Esophagus muscularis mucosa (tissue), 4 donors: ENCODE results near the gene EXOC6B. TPM values are rescaled to one million over a fixed set of nuclear protein-coding genes. Genes with fewer than 3 reads are reported as not detected.

ENCODE experiments used
- DNase-seq: peaks from one replicate; pipeline ENCODE4 v3.0.0-alpha.2; 2017; ENCODE audit errors: extremely low spot score
- H3K27ac ChIP-seq, 4 donors: fragments of 200-600 bp; sonication (generic); replicated peaks in 1 of 4; 1 replicate in 3 of 4; 2 replicates in 1 of 4; pipeline ENCODE4 v1.5.1; 2016 to 2019; ENCODE audit warnings: mild to moderate bottlenecking in 1 of 4
- H3K27me3 ChIP-seq, 4 donors: fragments of 200-600 bp; sonication (generic); one replicate each; pipeline versions ENCODE4 v1.5.1 to v1.6.0; 2016 to 2019
- H3K36me3 ChIP-seq, 4 donors: fragments of 200-600 bp; sonication (generic); one replicate each; pipeline ENCODE4 v1.5.1; 2016 to 2019
- H3K4me1 ChIP-seq, 4 donors: fragments of 200-600 bp; sonication (generic); one replicate each; pipeline ENCODE4 v1.5.1; 2016 to 2019
- H3K4me3 ChIP-seq, 4 donors: fragments of 200-600 bp; sonication (generic); 1 replicate in 2 of 4; 2 replicates in 2 of 4; pipeline ENCODE4 v1.5.1; 2016 to 2019; ENCODE audit warnings: mild to moderate bottlenecking in 4 of 4, moderate library complexity in 1 of 4
- H3K9me3 ChIP-seq, 4 donors: fragments of 200-600 bp; sonication (generic); 1 replicate in 3 of 4; 2 replicates in 1 of 4; pipeline ENCODE4 v1.5.1; 2016 to 2019
- EP300 ChIP-seq: sonication (generic); formaldehyde crosslinking; IDR thresholded peaks from one replicate; pipeline ENCODE4 v1.6.1; 2017; ENCODE audit warnings: antibody characterized with exemption
- POLR2A ChIP-seq: fragments of 450-650 bp; IDR thresholded peaks from one replicate; pipeline ENCODE4 v1.6.1; 2017; ENCODE audit warnings: antibody characterized with exemption, moderate library complexity, mild to moderate bottlenecking, low read depth
- POLR2AphosphoS5 ChIP-seq, 2 donors: sonication (generic); formaldehyde crosslinking; IDR thresholded peaks; one replicate each; pipeline ENCODE4 v1.6.1; 2017; ENCODE audit warnings: antibody characterized with exemption in 2 of 2
- WGBS: methylation state at CpG from one replicate; pipeline ENCODE4 v1.1.5; 2018; 5-methylcytosine and 5-hydroxymethylcytosine counted together
- intact Hi-C: fragments of 100-400 bp; cut with DNase I; formaldehyde crosslinking; loops from one replicate; pipeline ENCODE4 v1.15.1; 2023
- total RNA-seq, 4 donors: library from RNA; depleted of rRNA; stranded (reverse); fragments of >200 nt; gene quantifications; one replicate each; pipeline versions ENCODE4 v1.1.0 to v1.2.1, GENCODE V29; 2016
- TF ChIP-seq, protein P1 (sequence below), 3 experiments: fragments of 200-600 bp in 2 of 3; fragments of 450-650 bp in 1 of 3; sonication (generic) in 2 of 3; IDR thresholded peaks; one replicate each; pipeline ENCODE4 v1.5.1; 2017 to 2019; ENCODE audit warnings: antibody characterized with exemption in 3 of 3, mild to moderate bottlenecking in 2 of 3, moderate library complexity in 1 of 3

The EXOC6B gene
- total RNA-seq, 4 donors from 2014 or later: 24.5 to 45.9 (median 37.4) TPM

DNA sequence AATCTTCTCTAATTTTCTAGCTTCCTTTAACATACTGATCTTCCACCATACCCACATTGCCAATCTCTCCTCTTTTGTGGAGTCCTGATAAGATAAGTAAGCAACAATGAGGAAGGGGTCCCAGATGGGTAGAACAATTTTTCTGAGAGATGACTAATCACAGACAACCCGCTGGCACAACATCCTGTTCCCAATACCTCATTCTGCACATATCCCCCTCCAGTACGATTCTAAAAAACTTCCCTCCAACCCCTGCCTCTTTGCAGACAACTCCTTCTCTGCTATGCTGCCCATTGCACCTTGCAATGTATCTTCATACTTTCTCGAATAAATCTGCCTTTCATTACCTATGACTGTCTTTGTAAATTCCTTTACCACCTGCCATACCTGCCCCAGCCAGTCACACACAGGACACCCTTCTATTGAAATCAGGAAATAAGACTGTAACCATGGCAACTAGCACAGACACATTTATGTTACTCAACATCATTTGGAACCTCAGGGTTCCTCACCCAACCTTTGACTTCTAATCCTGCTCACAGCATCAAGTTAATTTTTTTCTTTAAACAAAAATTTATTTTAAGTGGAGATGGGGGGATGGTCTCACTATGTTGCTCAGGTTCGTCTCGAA, 7.4 kb upstream of the EXOC6B start:
- H3K9me3 ChIP-seq: no peaks in the 10 kb centered on the region
- TF ChIP-seq, protein P1, sequence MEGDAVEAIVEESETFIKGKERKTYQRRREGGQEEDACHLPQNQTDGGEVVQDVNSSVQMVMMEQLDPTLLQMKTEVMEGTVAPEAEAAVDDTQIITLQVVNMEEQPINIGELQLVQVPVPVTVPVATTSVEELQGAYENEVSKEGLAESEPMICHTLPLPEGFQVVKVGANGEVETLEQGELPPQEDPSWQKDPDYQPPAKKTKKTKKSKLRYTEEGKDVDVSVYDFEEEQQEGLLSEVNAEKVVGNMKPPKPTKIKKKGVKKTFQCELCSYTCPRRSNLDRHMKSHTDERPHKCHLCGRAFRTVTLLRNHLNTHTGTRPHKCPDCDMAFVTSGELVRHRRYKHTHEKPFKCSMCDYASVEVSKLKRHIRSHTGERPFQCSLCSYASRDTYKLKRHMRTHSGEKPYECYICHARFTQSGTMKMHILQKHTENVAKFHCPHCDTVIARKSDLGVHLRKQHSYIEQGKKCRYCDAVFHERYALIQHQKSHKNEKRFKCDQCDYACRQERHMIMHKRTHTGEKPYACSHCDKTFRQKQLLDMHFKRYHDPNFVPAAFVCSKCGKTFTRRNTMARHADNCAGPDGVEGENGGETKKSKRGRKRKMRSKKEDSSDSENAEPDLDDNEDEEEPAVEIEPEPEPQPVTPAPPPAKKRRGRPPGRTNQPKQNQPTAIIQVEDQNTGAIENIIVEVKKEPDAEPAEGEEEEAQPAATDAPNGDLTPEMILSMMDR (IDR thresholded peaks at IDR 0.05): no peak
- TF ChIP-seq EP300: no peak
- no peak for TF ChIP-seq POLR2A
- TF ChIP-seq POLR2AphosphoS5 (IDR thresholded peaks at IDR 0.05): no peak
- no peak overlapping the region for H3K4me3 ChIP-seq
- no peak overlapping the region for H3K27ac ChIP-seq
- no peaks in the 10 kb centered on the region for H3K27me3 ChIP-seq
- DNase-seq: peak; percentile 82
- intact Hi-C loops: no loop called here
- no peaks in the 10 kb centered on the region for H3K36me3 ChIP-seq
- 80% methylated on average over 5 of the region's 5 CpGs for WGBS
- H3K4me1 ChIP-seq: no peaks in the 10 kb centered on the region

DNA sequence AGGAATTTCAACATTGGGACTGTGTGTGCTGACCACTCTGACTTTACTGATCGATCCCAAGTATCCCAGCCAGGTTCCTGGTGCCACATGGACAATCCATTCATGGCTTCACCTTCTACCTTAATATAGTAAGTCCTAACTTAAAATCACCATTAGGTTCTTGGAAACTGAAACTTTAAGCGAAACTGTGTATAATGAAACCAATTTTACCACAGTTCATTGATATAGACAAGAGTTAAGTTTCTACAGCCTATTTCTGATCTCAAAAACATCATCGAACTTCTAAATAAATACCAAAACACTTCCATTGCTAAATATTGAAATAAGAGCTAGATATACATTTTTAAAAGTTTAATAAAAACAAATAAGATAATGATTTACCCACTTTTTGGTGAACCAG, 4.4 kb upstream of the EXOC6B start:
- WGBS: 87% methylated on average over 3 of the region's 3 CpGs
- TF ChIP-seq, protein P1 (IDR thresholded peaks at IDR 0.05): no peak
- TF ChIP-seq POLR2AphosphoS5 (IDR thresholded peaks at IDR 0.05) (no peak), EP300 (no peak), POLR2A (no peak)
- Histone ChIP-seq H3K9me3 (no peaks in the 10 kb centered on the region), H3K4me1 (peaks cover 0 to 4% (median 2%) of the 10 kb centered on the region in 4 donors), H3K27me3 (no peaks in the 10 kb centered on the region), H3K27ac (no peak overlapping the region), H3K4me3 (no peak overlapping the region), H3K36me3 (no peaks in the 10 kb centered on the region)
- intact Hi-C loops: no loop called here
- DNase-seq: no peak

DNA sequence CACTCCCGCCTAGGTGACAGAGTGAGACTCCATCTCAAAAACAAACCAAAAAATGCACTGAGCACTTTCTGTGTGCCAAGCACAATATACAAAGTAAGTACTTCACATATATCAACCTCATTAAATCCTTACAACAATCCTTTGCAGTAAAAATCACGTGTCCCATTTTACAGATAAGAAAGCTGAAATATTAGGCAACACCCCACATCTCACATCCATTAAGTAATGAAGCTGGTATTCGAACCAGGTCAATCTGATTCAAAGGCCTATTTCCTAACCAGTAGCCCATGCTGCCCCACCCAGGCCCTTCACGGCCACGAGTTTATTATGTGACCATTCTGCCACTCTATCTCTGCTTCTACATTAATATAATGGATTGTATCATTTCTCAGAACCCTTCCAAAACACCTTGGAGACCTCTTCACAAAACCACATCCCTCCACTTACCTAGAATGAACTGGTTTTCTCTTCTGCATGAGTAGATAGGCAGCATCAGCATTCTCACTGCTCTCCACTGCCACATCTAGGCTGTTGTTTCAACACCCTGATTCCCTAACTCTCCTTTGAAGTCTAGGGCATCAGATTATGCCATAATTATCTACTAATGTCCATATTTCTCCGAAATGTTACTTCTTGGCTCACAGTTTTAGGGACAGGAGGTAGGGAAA, 3.1 kb upstream of the EXOC6B start:
- Histone ChIP-seq H3K4me3 (no peak overlapping the region), H3K27me3 (no peaks in the 10 kb centered on the region), H3K27ac (no peak overlapping the region), H3K36me3 (no peaks in the 10 kb centered on the region), H3K9me3 (no peaks in the 10 kb centered on the region), H3K4me1 (peaks cover 5 to 16% (median 12%) of the 10 kb centered on the region in 4 donors)
- intact Hi-C loops: no loop called here
- no peak for TF ChIP-seq POLR2AphosphoS5 (IDR thresholded peaks at IDR 0.05)
- no peak for TF ChIP-seq POLR2A
- TF ChIP-seq, protein P1 (IDR thresholded peaks at IDR 0.05): no peak
- no peak for TF ChIP-seq EP300
- 84% methylated on average over 6 of the region's 6 CpGs for WGBS
- DNase-seq: no peak

DNA sequence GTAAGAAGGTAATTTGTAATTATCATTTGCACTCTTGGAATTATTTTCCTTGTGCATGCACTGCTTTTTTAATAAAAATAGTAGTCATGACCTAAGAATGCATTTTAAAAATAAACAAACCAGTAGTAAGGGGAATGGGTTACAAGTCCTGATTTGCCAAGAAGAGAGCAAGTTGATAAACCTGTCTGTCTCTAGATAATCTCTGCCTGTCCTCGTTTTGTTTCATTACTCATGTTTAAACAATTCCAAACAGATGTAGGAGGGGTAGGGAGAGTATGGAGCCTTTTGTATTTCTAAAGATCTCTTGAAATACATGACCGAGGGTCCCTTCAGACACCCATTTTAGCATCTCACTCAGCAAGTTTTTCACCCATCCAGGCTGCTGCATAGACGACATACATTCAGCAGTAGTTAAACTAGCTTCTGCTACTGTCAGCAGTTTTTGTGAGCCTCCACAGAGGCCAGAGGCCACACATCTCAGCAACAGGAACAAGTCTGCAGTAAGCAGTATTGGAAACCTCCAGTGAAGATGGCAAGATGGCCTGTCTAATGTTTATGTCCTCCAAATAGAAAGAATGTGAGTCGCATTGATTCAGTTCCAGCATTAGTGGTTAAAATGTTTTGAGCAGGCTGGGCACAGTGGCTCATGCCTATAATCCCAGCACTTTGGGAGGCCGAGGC, 2.3 kb upstream of the EXOC6B start:
- no peak overlapping the region for H3K27ac ChIP-seq
- TF ChIP-seq POLR2AphosphoS5 (IDR thresholded peaks at IDR 0.05) (no peak), POLR2A (no peak), EP300 (no peak)
- TF ChIP-seq, protein P1 (IDR thresholded peaks at IDR 0.05): no peak
- no peak overlapping the region for H3K4me3 ChIP-seq
- H3K36me3 ChIP-seq: no peaks in the 10 kb centered on the region
- H3K4me1 ChIP-seq: peaks cover 8 to 22% (median 19%) of the 10 kb centered on the region in 4 donors
- intact Hi-C loops: no loop called here
- DNase-seq: no peak
- 54% methylated on average over 5 of the region's 5 CpGs for WGBS
- H3K27me3 ChIP-seq: no peaks in the 10 kb centered on the region
- H3K9me3 ChIP-seq: no peaks in the 10 kb centered on the region
